Measurements from ENCODE around the gene IQCK. TPM values are rescaled to one million over a fixed set of nuclear protein-coding genes. Genes with fewer than 3 reads are reported as not detected.

Gene IQCK
- total RNA-seq, 1 donor from 2014 or later: 18.6 TPM

- H3K4me3 Mint-ChIP-seq (ENCODE audit: unreplicated experiment): no peak overlapping the region
- no peak for DNase-seq (ENCODE audit: low spot score)
- no peaks in the 10 kb centered on the region for H3K9me3 Mint-ChIP-seq (ENCODE audit: unreplicated experiment)
- H3K27me3 Mint-ChIP-seq (ENCODE audit: unreplicated experiment): no peaks in the 10 kb centered on the region
- H3K4me1 Mint-ChIP-seq (ENCODE audit: unreplicated experiment): peaks cover 18% of the 10 kb centered on the region
- no peak overlapping the region for H3K27ac Mint-ChIP-seq (ENCODE audit: unreplicated experiment)
- no peak for TF ChIP-seq CTCF (IDR thresholded peaks at IDR 0.05; ENCODE audit: unreplicated experiment)
- peaks cover 4% of the 10 kb centered on the region for H3K36me3 Mint-ChIP-seq (ENCODE audit: low read depth, unreplicated experiment)
These were observed 124.5 kb downstream of the IQCK start for GRCh38 chr16:19842426-19843157.

GRCh38 chr16:19843371-19843770 lies 125.3 kb downstream of the IQCK start:
- no peak overlapping the region for H3K27ac Mint-ChIP-seq (ENCODE audit: unreplicated experiment)
- DNase-seq (ENCODE audit: low spot score): no peak

DNA sequence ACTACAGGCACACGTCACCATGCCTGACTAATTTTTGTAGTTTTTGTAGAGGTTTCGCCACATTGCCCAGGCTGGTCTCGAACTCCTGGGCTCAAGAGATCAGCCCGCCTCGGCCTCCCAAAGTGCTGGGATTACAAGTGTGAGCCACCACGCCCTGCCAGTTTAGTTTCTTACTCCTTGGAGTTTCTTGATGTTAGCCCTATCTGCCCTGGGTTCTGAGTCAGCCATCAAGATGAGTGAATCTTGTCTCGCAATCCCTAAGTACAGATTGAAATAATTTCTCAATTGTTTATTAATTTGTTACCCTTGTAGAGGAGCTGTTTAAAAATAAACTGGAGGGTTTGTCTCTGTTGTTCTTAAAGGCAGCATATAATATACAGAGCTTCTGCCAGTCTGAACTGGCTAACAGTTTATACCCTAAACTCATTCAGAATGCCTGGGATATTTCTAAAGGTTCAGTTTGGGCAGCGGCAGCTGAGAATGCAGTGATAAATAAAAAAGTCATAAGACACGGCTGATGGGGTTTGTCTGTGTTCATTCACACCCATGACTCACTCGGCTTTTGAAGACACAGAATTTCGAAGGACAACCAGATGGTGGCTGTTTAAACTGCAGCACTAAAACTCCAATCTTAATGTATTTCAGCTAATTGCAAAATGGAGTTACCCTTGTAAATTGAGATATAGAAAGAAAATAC lies 127.0 kb downstream of the IQCK start:
- no peak overlapping the region for H3K27ac Mint-ChIP-seq (ENCODE audit: unreplicated experiment)
- no peak for TF ChIP-seq CTCF (IDR thresholded peaks at IDR 0.05; ENCODE audit: unreplicated experiment)

More at GRCh38 chr16:19843371-19843770, 125.3 kb downstream of the IQCK start:
- TF ChIP-seq CTCF (IDR thresholded peaks at IDR 0.05; ENCODE audit: unreplicated experiment): no peak
- no peaks in the 10 kb centered on the region for H3K27me3 Mint-ChIP-seq (ENCODE audit: unreplicated experiment)
- H3K9me3 Mint-ChIP-seq (ENCODE audit: unreplicated experiment): no peaks in the 10 kb centered on the region
- peaks cover 11% of the 10 kb centered on the region for H3K4me1 Mint-ChIP-seq (ENCODE audit: unreplicated experiment)
- no peak overlapping the region for H3K4me3 Mint-ChIP-seq (ENCODE audit: unreplicated experiment)
- H3K36me3 Mint-ChIP-seq (ENCODE audit: low read depth, unreplicated experiment): peaks cover 4% of the 10 kb centered on the region

DNA sequence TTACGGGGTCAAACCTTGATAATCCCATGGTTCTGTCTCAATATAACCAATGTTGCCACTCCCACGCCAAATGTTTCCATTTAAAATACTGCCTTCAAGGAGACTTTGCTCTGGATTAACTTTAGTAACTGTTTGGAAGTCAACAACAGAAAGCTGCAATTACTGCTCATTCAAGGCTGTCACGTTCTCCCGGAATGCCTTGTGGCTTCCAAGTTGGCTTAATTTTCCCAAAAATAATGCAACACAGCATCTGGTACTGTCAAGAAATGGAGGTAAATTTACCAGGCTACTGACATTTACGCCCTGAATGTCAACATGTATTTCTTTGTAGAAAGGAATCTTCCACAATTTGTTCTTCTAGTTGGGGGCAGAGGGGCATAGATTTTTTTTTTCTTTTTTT lies 128.4 kb downstream of the IQCK start:
- H3K36me3 Mint-ChIP-seq (ENCODE audit: low read depth, unreplicated experiment): peaks cover 13% of the 10 kb centered on the region
- peaks cover 3% of the 10 kb centered on the region for H3K27me3 Mint-ChIP-seq (ENCODE audit: unreplicated experiment)
- H3K4me1 Mint-ChIP-seq (ENCODE audit: unreplicated experiment): peaks cover 16% of the 10 kb centered on the region
- no peak overlapping the region for H3K27ac Mint-ChIP-seq (ENCODE audit: unreplicated experiment)
- TF ChIP-seq CTCF (IDR thresholded peaks at IDR 0.05; ENCODE audit: unreplicated experiment): no peak
- no peak for DNase-seq (ENCODE audit: low spot score)
- H3K4me3 Mint-ChIP-seq (ENCODE audit: unreplicated experiment): no peak overlapping the region
- H3K9me3 Mint-ChIP-seq (ENCODE audit: unreplicated experiment): no peaks in the 10 kb centered on the region

More for the DNA sequence above, 127.0 kb downstream of the IQCK start:
- DNase-seq (ENCODE audit: low spot score): no peak
- H3K27me3 Mint-ChIP-seq (ENCODE audit: unreplicated experiment): peaks cover 3% of the 10 kb centered on the region
- H3K9me3 Mint-ChIP-seq (ENCODE audit: unreplicated experiment): no peaks in the 10 kb centered on the region
- H3K4me1 Mint-ChIP-seq (ENCODE audit: unreplicated experiment): peaks cover 11% of the 10 kb centered on the region
- no peak overlapping the region for H3K4me3 Mint-ChIP-seq (ENCODE audit: unreplicated experiment)
- H3K36me3 Mint-ChIP-seq (ENCODE audit: low read depth, unreplicated experiment): peaks cover 9% of the 10 kb centered on the region

DNA sequence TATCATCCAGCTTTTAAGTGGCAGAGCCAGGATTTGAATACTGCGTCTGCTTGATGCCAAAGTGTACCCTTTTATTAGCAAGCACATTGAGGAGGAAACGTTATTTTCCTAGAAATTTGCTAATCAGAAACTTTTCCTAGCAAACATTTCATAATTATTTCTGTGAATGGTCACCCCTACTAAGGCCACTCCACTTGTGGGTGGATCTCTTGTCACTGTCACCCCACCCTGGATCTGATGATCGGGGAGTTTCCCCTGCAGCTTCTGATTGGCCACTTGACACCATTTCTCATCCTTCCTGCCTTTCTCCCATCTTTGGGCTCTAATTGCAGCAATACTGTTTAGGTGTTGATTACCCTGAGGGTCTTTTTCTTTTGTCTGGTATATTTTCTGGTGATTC lies 130.7 kb downstream of the IQCK start:
- no peaks in the 10 kb centered on the region for H3K9me3 Mint-ChIP-seq (ENCODE audit: unreplicated experiment)
- no peak overlapping the region for H3K27ac Mint-ChIP-seq (ENCODE audit: unreplicated experiment)
- H3K4me1 Mint-ChIP-seq (ENCODE audit: unreplicated experiment): peaks cover 10% of the 10 kb centered on the region
- no peak for DNase-seq (ENCODE audit: low spot score)
- H3K4me3 Mint-ChIP-seq (ENCODE audit: unreplicated experiment): no peak overlapping the region
- H3K27me3 Mint-ChIP-seq (ENCODE audit: unreplicated experiment): peaks cover 5% of the 10 kb centered on the region
- H3K36me3 Mint-ChIP-seq (ENCODE audit: low read depth, unreplicated experiment): peaks cover 13% of the 10 kb centered on the region
- no peak for TF ChIP-seq CTCF (IDR thresholded peaks at IDR 0.05; ENCODE audit: unreplicated experiment)
